Neural cell (in vitro differentiated cells): ENCODE measurements around the gene PDZRN3. TPM values are rescaled to one million over a fixed set of nuclear protein-coding genes. Genes with fewer than 3 reads are reported as not detected.

Experiments used
- H2AFZ ChIP-seq: fragments of 200-600, 300-800 bp; sonication (generic), shearing (Covaris generic); 2 replicates; pipeline ENCODE4 v1.6.0; 2014; ENCODE audit warnings: low read depth, mild to moderate bottlenecking, antibody characterized with exemption, low read length, moderate library complexity
- H3F3A ChIP-seq: fragments of 200-600 bp; shearing (Covaris generic); 2 replicates; pipeline ENCODE4 v1.6.1; 2016; ENCODE audit warnings: mild to moderate bottlenecking, moderate library complexity, mixed read lengths, antibody characterized with exemption, low read length; ENCODE audit not compliant: insufficient read depth, poor library complexity, severe bottlenecking
- H3K27ac ChIP-seq: fragments of 200-600, 300-800 bp; sonication (generic), shearing (Covaris generic); 2 replicates; pipeline ENCODE4 v1.5.1; 2014; ENCODE audit warnings: mild to moderate bottlenecking, low read length, moderate library complexity
- H3K27me3 ChIP-seq: fragments of 300-800, 200-600 bp; sonication (generic), shearing (Covaris generic); 2 replicates; pipeline ENCODE4 v1.6.0; 2014; ENCODE audit warnings: mild to moderate bottlenecking, low read depth, low read length, moderate library complexity; ENCODE audit not compliant: insufficient read depth
- H3K36me3 ChIP-seq: fragments of 300-800, 200-600 bp; sonication (generic), shearing (Covaris generic); 2 replicates; pipeline ENCODE4 v1.5.1; 2014; ENCODE audit warnings: mild to moderate bottlenecking, antibody characterized with exemption, low read length, moderate library complexity; ENCODE audit not compliant: insufficient read depth
- H3K4me2 ChIP-seq: fragments of 300-800, 200-600 bp; sonication (generic), shearing (Covaris generic); 2 replicates; pipeline ENCODE4 v1.6.0; 2014; ENCODE audit warnings: mild to moderate bottlenecking, low read length
- H3K4me3 ChIP-seq: fragments of 300-800, 200-600 bp; sonication (generic), shearing (Covaris generic); 2 replicates; pipeline ENCODE4 v1.5.1; 2014; ENCODE audit warnings: mild to moderate bottlenecking, low read length, moderate library complexity
- H3K79me2 ChIP-seq: fragments of 200-600 bp; shearing (Covaris generic); replicated peaks from 2 replicates; pipeline ENCODE4 v1.6.0; 2014; ENCODE audit warnings: mild to moderate bottlenecking, low read length, moderate library complexity; ENCODE audit not compliant: insufficient read depth
- H3K9ac ChIP-seq: fragments of 300-800, 200-600 bp; sonication (generic), shearing (Covaris generic); 2 replicates; pipeline ENCODE4 v1.6.1; 2016; ENCODE audit warnings: mild to moderate bottlenecking, low read length, mixed read lengths
- H3K9me2 ChIP-seq: fragments of 200-600 bp; shearing (Covaris generic); 2 replicates; pipeline ENCODE4 v1.6.1; 2016; ENCODE audit warnings: mild to moderate bottlenecking, low read length, mixed read lengths; ENCODE audit not compliant: insufficient read depth
- H3K9me3 ChIP-seq: fragments of 200-600, 300-800 bp; sonication (generic), shearing (Covaris generic); 2 replicates; pipeline ENCODE4 v1.6.1; 2016; ENCODE audit warnings: mild to moderate bottlenecking, mixed run types, low read length, moderate library complexity, mixed read lengths
- H4K20me1 ChIP-seq: fragments of 200-600 bp; shearing (Covaris generic); 2 replicates; pipeline ENCODE4 v1.6.1; 2016; ENCODE audit warnings: mild to moderate bottlenecking, mixed run types; ENCODE audit not compliant: insufficient read depth
- EP300 ChIP-seq: fragments of 450-650 bp; conservative IDR thresholded peaks from 2 replicates; pipeline ENCODE4 v1.6.1; 2014; ENCODE audit warnings: antibody characterized with exemption, mild to moderate bottlenecking, moderate library complexity; ENCODE audit not compliant: poor library complexity, severe bottlenecking
- EZH2 ChIP-seq: fragments of 200-600, 300-800 bp; shearing (Covaris generic), sonication (generic); IDR thresholded peaks from 2 replicates; pipeline ENCODE4 v1.6.1; 2014; ENCODE audit warnings: antibody characterized with exemption, low read length, borderline replicate concordance, mild to moderate bottlenecking; ENCODE audit not compliant: insufficient read depth, poor library complexity, severe bottlenecking
- MXI1 ChIP-seq: fragments of 450-650 bp; conservative IDR thresholded peaks from 2 replicates; pipeline ENCODE4 v1.6.1; 2014; ENCODE audit warnings: antibody characterized with exemption, mild to moderate bottlenecking; ENCODE audit not compliant: poor library complexity, severe bottlenecking
- POLR2AphosphoS5 ChIP-seq: IDR thresholded peaks from 2 replicates; pipeline ENCODE4 v1.6.1; 2012
- RAD21 ChIP-seq: fragments of 450-650 bp; conservative IDR thresholded peaks from 2 replicates; pipeline ENCODE4 v1.6.1; 2014; ENCODE audit warnings: antibody characterized with exemption, mild to moderate bottlenecking, moderate library complexity
- SMC3 ChIP-seq: fragments of 450-650 bp; conservative IDR thresholded peaks from 2 replicates; pipeline ENCODE4 v1.6.1; 2014; ENCODE audit warnings: antibody characterized with exemption, mild to moderate bottlenecking, moderate library complexity; ENCODE audit not compliant: poor library complexity
- TAF1 ChIP-seq: IDR thresholded peaks from 2 replicates; pipeline ENCODE4 v1.6.1; 2012; ENCODE audit warnings: low read depth
- polyA plus RNA-seq: library from polyadenylated mRNA; depleted of rRNA; stranded (reverse); fragments of >200 nt; gene quantifications from 2 replicates; pipeline ENCODE4 v1.2.3, GENCODE V29; 2014
- TF ChIP-seq, protein P1 (sequence below): fragments of 450-650 bp; IDR thresholded peaks from 2 replicates; pipeline ENCODE4 v1.5.1; 2014; ENCODE audit warnings: antibody characterized with exemption, mild to moderate bottlenecking, moderate library complexity; ENCODE audit not compliant: poor library complexity, severe bottlenecking
- TF ChIP-seq, protein P2 (sequence below): IDR thresholded peaks from 2 replicates; pipeline ENCODE4 v1.6.1; 2012; ENCODE audit warnings: borderline replicate concordance

PDZRN3 gene
- polyA plus RNA-seq, 1 donor from 2014 or later, result 1.1 TPM

DNA sequence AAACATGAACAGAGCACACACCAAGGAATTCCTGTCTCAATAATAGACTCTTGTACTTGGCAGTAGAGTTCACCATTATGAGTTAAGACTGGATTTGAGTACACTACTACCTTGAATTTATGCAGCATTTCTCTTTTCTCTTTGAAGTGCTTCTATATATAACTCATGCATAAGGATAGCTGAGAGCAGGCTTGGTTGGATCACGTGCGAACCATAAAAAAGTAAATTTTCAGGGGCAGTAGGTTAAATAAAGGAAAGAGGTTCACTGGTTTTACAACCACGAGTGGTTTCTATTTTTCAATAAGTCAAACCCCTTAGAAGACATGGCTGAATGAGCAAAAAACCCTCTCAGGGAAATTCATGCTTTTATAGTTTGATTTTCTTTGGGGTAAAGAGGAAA, 28.6 kb upstream of the PDZRN3 start:
- TF ChIP-seq SMC3, result no peak
- Histone ChIP-seq H3K4me3 (no peak overlapping the region), H4K20me1 (no peaks in the 10 kb centered on the region)

DNA sequence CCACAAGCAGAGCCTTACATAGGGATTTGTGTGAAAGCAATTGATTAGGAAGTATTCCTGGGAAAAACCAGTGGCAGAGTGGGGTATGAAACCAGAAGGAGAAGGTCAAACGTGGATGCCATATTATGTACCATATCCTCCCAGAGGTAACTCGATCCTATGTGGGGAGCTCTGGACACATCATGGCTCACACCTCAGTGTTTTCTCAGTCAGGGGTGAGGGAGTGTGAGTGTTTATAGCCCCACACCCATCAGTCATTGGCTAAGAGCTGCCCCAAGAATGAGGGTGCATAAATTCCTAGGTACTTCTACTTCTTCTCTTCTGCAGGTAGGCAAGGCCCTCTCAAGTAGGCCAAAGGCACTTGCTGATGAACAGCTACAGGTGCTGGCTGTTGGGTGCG, 28.2 kb upstream of the PDZRN3 start:
- TF ChIP-seq POLR2AphosphoS5 (no peak), EP300 (no peak), MXI1 (no peak), EZH2 (no peak)
- TF ChIP-seq, protein P1, sequence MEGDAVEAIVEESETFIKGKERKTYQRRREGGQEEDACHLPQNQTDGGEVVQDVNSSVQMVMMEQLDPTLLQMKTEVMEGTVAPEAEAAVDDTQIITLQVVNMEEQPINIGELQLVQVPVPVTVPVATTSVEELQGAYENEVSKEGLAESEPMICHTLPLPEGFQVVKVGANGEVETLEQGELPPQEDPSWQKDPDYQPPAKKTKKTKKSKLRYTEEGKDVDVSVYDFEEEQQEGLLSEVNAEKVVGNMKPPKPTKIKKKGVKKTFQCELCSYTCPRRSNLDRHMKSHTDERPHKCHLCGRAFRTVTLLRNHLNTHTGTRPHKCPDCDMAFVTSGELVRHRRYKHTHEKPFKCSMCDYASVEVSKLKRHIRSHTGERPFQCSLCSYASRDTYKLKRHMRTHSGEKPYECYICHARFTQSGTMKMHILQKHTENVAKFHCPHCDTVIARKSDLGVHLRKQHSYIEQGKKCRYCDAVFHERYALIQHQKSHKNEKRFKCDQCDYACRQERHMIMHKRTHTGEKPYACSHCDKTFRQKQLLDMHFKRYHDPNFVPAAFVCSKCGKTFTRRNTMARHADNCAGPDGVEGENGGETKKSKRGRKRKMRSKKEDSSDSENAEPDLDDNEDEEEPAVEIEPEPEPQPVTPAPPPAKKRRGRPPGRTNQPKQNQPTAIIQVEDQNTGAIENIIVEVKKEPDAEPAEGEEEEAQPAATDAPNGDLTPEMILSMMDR, result no peak
- no peaks in the 10 kb centered on the region for H3K27me3 ChIP-seq
- no peaks in the 10 kb centered on the region for H3K36me3 ChIP-seq
- H3K9me3 ChIP-seq, result no peaks in the 10 kb centered on the region
- no peaks in the 10 kb centered on the region for H4K20me1 ChIP-seq
- H3K4me2 ChIP-seq, result no peak overlapping the region
- no peak overlapping the region for H3K9ac ChIP-seq
- H2AFZ ChIP-seq, result no peak overlapping the region
- no peak overlapping the region for H3K4me3 ChIP-seq
- no peaks in the 10 kb centered on the region for H3K9me2 ChIP-seq
- H3K79me2 ChIP-seq, result no peaks in the 10 kb centered on the region
- H3F3A ChIP-seq, result no peaks in the 10 kb centered on the region
- H3K27ac ChIP-seq, result no peak overlapping the region

More for the DNA sequence above, 28.6 kb upstream of the PDZRN3 start:
- Histone ChIP-seq H3K27me3 (no peaks in the 10 kb centered on the region), H3K36me3 (no peaks in the 10 kb centered on the region), H3K9me2 (no peaks in the 10 kb centered on the region), H2AFZ (no peak overlapping the region), H3K79me2 (no peaks in the 10 kb centered on the region), H3K9me3 (no peaks in the 10 kb centered on the region), H3K4me2 (no peak overlapping the region), H3F3A (no peaks in the 10 kb centered on the region), H3K27ac (no peak overlapping the region), H3K9ac (no peak overlapping the region)

DNA sequence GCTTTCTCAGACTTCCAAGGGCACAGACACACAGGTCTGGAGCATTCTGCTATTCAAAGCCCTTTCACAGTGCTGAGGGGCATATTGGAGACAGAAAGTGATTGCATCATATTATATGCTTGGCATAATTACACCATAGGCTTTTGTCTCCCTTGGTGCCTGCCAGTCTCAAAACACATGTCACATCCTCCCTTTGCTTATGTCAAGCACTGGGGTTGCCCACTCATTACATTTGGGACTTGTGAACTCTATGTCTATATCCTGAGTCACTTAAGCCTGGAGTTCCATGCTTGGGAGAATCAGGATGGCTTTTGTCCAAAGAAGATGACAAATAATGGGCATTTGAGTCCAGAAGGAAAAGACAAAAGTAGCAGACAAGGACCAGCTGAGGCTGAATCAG, 12.3 kb upstream of the PDZRN3 start:
- Histone ChIP-seq H3F3A (no peaks in the 10 kb centered on the region), H3K4me3 (no peak overlapping the region), H3K9me2 (no peaks in the 10 kb centered on the region), H3K27me3 (no peaks in the 10 kb centered on the region), H3K36me3 (no peaks in the 10 kb centered on the region), H3K9ac (no peak overlapping the region), H3K79me2 (no peaks in the 10 kb centered on the region), H3K27ac (no peak overlapping the region), H4K20me1 (no peaks in the 10 kb centered on the region), H3K4me2 (no peak overlapping the region), H2AFZ (no peak overlapping the region), H3K9me3 (no peaks in the 10 kb centered on the region)
- no peak for TF ChIP-seq TAF1
- no peak for TF ChIP-seq EZH2
- no peak for TF ChIP-seq POLR2AphosphoS5
- TF ChIP-seq MXI1, result no peak
- TF ChIP-seq EP300, result no peak
- no peak for TF ChIP-seq RAD21
- TF ChIP-seq, protein P2, sequence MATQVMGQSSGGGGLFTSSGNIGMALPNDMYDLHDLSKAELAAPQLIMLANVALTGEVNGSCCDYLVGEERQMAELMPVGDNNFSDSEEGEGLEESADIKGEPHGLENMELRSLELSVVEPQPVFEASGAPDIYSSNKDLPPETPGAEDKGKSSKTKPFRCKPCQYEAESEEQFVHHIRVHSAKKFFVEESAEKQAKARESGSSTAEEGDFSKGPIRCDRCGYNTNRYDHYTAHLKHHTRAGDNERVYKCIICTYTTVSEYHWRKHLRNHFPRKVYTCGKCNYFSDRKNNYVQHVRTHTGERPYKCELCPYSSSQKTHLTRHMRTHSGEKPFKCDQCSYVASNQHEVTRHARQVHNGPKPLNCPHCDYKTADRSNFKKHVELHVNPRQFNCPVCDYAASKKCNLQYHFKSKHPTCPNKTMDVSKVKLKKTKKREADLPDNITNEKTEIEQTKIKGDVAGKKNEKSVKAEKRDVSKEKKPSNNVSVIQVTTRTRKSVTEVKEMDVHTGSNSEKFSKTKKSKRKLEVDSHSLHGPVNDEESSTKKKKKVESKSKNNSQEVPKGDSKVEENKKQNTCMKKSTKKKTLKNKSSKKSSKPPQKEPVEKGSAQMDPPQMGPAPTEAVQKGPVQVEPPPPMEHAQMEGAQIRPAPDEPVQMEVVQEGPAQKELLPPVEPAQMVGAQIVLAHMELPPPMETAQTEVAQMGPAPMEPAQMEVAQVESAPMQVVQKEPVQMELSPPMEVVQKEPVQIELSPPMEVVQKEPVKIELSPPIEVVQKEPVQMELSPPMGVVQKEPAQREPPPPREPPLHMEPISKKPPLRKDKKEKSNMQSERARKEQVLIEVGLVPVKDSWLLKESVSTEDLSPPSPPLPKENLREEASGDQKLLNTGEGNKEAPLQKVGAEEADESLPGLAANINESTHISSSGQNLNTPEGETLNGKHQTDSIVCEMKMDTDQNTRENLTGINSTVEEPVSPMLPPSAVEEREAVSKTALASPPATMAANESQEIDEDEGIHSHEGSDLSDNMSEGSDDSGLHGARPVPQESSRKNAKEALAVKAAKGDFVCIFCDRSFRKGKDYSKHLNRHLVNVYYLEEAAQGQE, result no peak
- TF ChIP-seq SMC3, result no peak
- TF ChIP-seq, protein P1, result no peak
